PC-3 (cell line): ENCODE results near the gene LMO4. TPM values are rescaled to one million over a fixed set of nuclear protein-coding genes. Genes with fewer than 3 reads are reported as not detected.
A peak's percentile ranks its signal among the peaks of the same experiment; 100 is the strongest.

Source experiments
- ATAC-seq: fragments of 200-7000 bp; cut with Tn5 transposase; 2 replicates; pipeline ENCODE4 v1.9.1; 2020; ENCODE audit warnings: mild to moderate bottlenecking, moderate library complexity
- BruUV-seq: library from RNA; stranded (reverse); fragments of 400-500 nt; replicated peaks from 2 replicates; lab custom pipeline; 2021; lab: Mats Ljungman, UMichigan
- CTCF ChIA-PET: fragments of 300-600 bp; sonication (Branson Sonifier 250); formaldehyde crosslinking; loops from one replicate; lab custom pipeline; 2022; ENCODE audit warnings: antibody characterized with exemption; lab: Charles Lee
- POLR2A ChIA-PET: fragments of 300-600 bp; sonication (Branson Sonifier 250); formaldehyde crosslinking; loops from one replicate; lab custom pipeline; 2022; ENCODE audit warnings: antibody characterized with exemption; ENCODE audit not compliant: unreplicated experiment; lab: Charles Lee
- DNase-seq: peaks from one replicate; pipeline ENCODE4 v3.0.0-alpha.2; 2015
- H2AFZ ChIP-seq: fragments of 300-600 bp; sonication (generic); 2 replicates; pipeline ENCODE4 v1.6.0; 2016; ENCODE audit warnings: antibody characterized with exemption, low read length
- H3F3A ChIP-seq: fragments of 300-600 bp; sonication (generic); one replicate; pipeline ENCODE4 v1.6.0; 2017; ENCODE audit warnings: antibody characterized with exemption, low read length, control low read depth, mild to moderate bottlenecking; ENCODE audit not compliant: unreplicated experiment
- H3K27ac ChIP-seq: fragments of 300-600 bp; sonication (generic); 2 replicates; pipeline ENCODE4 v1.5.1; 2016; ENCODE audit warnings: mild to moderate bottlenecking, low read length
- H3K27me3 ChIP-seq: fragments of 300-600 bp; sonication (generic); 2 replicates; pipeline ENCODE4 v1.6.1; 2016; ENCODE audit warnings: low read length, mixed read lengths
- H3K36me3 ChIP-seq: fragments of 300-600 bp; sonication (generic); 2 replicates; pipeline ENCODE4 v1.6.1; 2016; ENCODE audit warnings: low read depth, mixed run types, low read length, mixed read lengths
- H3K4me1 ChIP-seq: fragments of 300-600 bp; sonication (generic); 2 replicates; pipeline ENCODE4 v1.5.1; 2016; ENCODE audit warnings: low read length; ENCODE audit not compliant: insufficient read depth
- H3K4me2 ChIP-seq: fragments of 300-600 bp; sonication (generic); 2 replicates; pipeline ENCODE4 v1.6.0; 2016; ENCODE audit warnings: low read length
- H3K4me3 ChIP-seq: fragments of 300-600 bp; sonication (generic); 2 replicates; pipeline ENCODE4 v1.5.1; 2016; ENCODE audit warnings: mild to moderate bottlenecking, low read length, mixed read lengths
- H3K79me2 ChIP-seq: fragments of 300-600 bp; sonication (generic); 2 replicates; pipeline ENCODE4 v1.6.1; 2017; ENCODE audit warnings: low read length, mixed read lengths
- H3K9ac ChIP-seq: fragments of 300-600 bp; sonication (generic); 2 replicates; pipeline ENCODE4 v1.6.0; 2016; ENCODE audit warnings: mild to moderate bottlenecking, low read length
- H3K9me2 ChIP-seq: fragments of 300-600 bp; sonication (generic); replicated peaks from 2 replicates; pipeline ENCODE4 v1.6.1; 2016; ENCODE audit warnings: mixed run types, low read length, mixed read lengths
- H3K9me3 ChIP-seq: fragments of 300-600 bp; sonication (generic); 2 replicates; pipeline ENCODE4 v1.6.1; 2016; ENCODE audit warnings: low read length, mixed read lengths
- H4K20me1 ChIP-seq: fragments of 300-600 bp; sonication (generic); 2 replicates; pipeline ENCODE4 v1.6.1; 2016; ENCODE audit warnings: low read length, mixed read lengths
- CTCF ChIP-seq: fragments of 300-600 bp; sonication (generic); conservative IDR thresholded peaks from 2 replicates; pipeline ENCODE4 v1.5.1; 2017; ENCODE audit warnings: antibody characterized with exemption, low read depth, mild to moderate bottlenecking, low read length
- EZH2 ChIP-seq: fragments of 300-600 bp; sonication (generic); IDR thresholded peaks from one replicate; pipeline ENCODE4 v1.6.1; 2017; ENCODE audit warnings: antibody characterized with exemption, mild to moderate bottlenecking, low read length; ENCODE audit not compliant: unreplicated experiment
- EZH2phosphoT487 ChIP-seq: fragments of 300-600 bp; sonication (generic); IDR thresholded peaks from 2 replicates; pipeline ENCODE4 v1.6.1; 2018; ENCODE audit warnings: mild to moderate bottlenecking, antibody characterized with exemption, low read length, borderline replicate concordance
- intact Hi-C: fragments of 100-400 bp; cut with micrococcal nuclease; formaldehyde crosslinking; loops from 2 replicates; pipeline ENCODE4 v1.9.0; 2023
- total RNA-seq: library from RNA; depleted of rRNA; stranded (reverse); fragments of >200 nt; gene quantifications from 2 replicates; pipeline ENCODE4 v1.2.3, GENCODE V29; 2014

The LMO4 gene
- total RNA-seq, 1 experiment from 2014 or later, result 41.5 TPM

- ChIA-PET POLR2A (no interaction called here), CTCF (no interaction called here)
- Histone ChIP-seq H3K79me2 (no peaks in the 10 kb centered on the region), H3K27me3 (no peaks in the 10 kb centered on the region), H4K20me1 (no peaks in the 10 kb centered on the region), H3K4me1 (no peaks in the 10 kb centered on the region), H3K27ac (no peak overlapping the region), H3K4me3 (no peak overlapping the region), H3F3A (no peaks in the 10 kb centered on the region), H2AFZ (no peak overlapping the region), H3K9me2 (no peaks in the 10 kb centered on the region), H3K9me3 (no peaks in the 10 kb centered on the region), H3K36me3 (no peaks in the 10 kb centered on the region), H3K9ac (no peak overlapping the region), H3K4me2 (no peak overlapping the region)
- no TSS peak for BruUV-seq
- no peak for ATAC-seq
- DNase-seq, result no peak
- intact Hi-C loops, result no loop called here
- no peak for TF ChIP-seq CTCF
Measured at GRCh38 chr1:87318056-87318650, 10.5 kb upstream of the LMO4 start.

GRCh38 chr1:87318806-87319205 lies 9.9 kb upstream of the LMO4 start:
- H3K4me1 ChIP-seq, result no peaks in the 10 kb centered on the region
- TF ChIP-seq EZH2phosphoT487, result no peak
- no peak for TF ChIP-seq CTCF
- no peak for TF ChIP-seq EZH2
- H3K4me2 ChIP-seq, result no peak overlapping the region
- H3F3A ChIP-seq, result no peaks in the 10 kb centered on the region
- no peaks in the 10 kb centered on the region for H3K9me2 ChIP-seq
- H3K4me3 ChIP-seq, result no peak overlapping the region
- H3K9me3 ChIP-seq, result no peaks in the 10 kb centered on the region
- H3K27ac ChIP-seq, result no peak overlapping the region
- H3K36me3 ChIP-seq, result no peaks in the 10 kb centered on the region
- CTCF ChIA-PET, result no interaction called here
- POLR2A ChIA-PET, result no interaction called here
- H4K20me1 ChIP-seq, result no peaks in the 10 kb centered on the region
- H3K9ac ChIP-seq, result no peak overlapping the region
- no peak overlapping the region for H2AFZ ChIP-seq
- no peaks in the 10 kb centered on the region for H3K79me2 ChIP-seq
- intact Hi-C loops, result no loop called here
- ATAC-seq (no peak), DNase-seq (peak; percentile 16)
- no peaks in the 10 kb centered on the region for H3K27me3 ChIP-seq
- BruUV-seq, result no TSS peak

- no TSS peak for BruUV-seq
- Histone ChIP-seq H3K4me2 (peak overlapping the region; percentile 8; the same call in 1 of the 2 replicates), H3K27me3 (no peaks in the 10 kb centered on the region), H3K4me1 (peaks cover 10% of the 10 kb centered on the region; the same call in 1 of the 2 replicates), H2AFZ (peak overlapping the region; percentile 53), H3K9me2 (no peaks in the 10 kb centered on the region), H3K36me3 (no peaks in the 10 kb centered on the region), H3K9me3 (no peaks in the 10 kb centered on the region), H3K9ac (no peak overlapping the region), H3K4me3 (no peak overlapping the region), H4K20me1 (no peaks in the 10 kb centered on the region), H3K27ac (no peak overlapping the region), H3K79me2 (peaks cover 20% of the 10 kb centered on the region), H3F3A (no peaks in the 10 kb centered on the region)
- DNase-seq (peak; percentile 81), ATAC-seq (no peak; the same call in 1 of the 2 replicates)
- peak; percentile 88 for TF ChIP-seq CTCF
- TF ChIP-seq EZH2phosphoT487, result no peak
- TF ChIP-seq EZH2, result no peak
- POLR2A ChIA-PET, result no interaction called here
- intact Hi-C loops, result loop anchor here (1.0 to 10.0 kb wide), 7 partner anchors 181 to 979 kb away; no protein-coding TSS in a partner anchor
- CTCF ChIA-PET, result interaction anchor here (0.6 kb wide), 3 partner anchors 353 to 971 kb away, joined by 3 to 4 read pairs (median 4); partner anchors contain the start of gene HS2ST1
Measured at GRCh38 chr1:87325982-87326738, 2.5 kb upstream of the LMO4 start.
